SH-SY5Y (cell line): Measurements from ENCODE around the gene DMPK.

ENCODE experiments used
- GATA2 ChIP-seq: IDR thresholded peaks from 2 replicates; pipeline ENCODE4 v1.6.1; 2011; ENCODE audit warnings: mild to moderate bottlenecking, low read depth, low read length
- GATA3 ChIP-seq: IDR thresholded peaks from 2 replicates; pipeline ENCODE4 v1.6.1; 2011; ENCODE audit warnings: low read depth, mild to moderate bottlenecking, low read length, moderate library complexity

DMPK gene

DNA sequence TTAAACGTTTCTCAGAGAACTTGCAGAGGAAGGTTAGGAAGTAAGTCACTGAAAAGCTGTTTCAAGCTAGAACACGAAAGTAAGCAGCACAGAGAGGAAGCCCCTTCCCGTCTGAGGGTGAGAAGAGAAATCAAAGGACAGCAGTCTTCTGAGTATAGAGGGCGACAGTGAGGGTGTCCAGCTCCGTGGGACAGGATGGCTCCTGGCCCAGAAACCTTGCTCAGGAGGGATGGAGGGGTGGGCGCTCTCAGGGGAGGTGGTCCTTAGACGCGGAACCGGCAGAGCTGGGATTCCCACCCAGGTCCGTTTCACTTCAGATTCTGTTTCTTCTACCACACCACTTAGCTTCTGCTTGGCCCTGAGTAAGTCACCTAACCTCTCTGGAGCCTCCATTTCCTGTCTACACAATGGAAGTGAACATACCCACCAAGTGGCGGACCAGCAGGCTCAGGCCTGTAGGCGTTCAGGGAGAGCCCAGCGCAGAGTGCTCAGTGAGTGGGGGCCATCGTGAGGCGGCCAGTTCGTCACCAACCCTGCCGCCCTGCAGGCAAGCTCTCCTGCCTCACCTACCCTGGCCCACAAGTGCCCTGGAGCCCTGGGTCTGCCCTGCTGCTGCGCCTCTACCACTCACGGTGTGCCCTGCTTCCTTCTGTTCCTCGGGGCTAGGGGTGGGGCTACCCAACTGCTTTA is 38.3 kb upstream of the DMPK start:
- TF ChIP-seq GATA2 (no peak), GATA3 (no peak)

DNA sequence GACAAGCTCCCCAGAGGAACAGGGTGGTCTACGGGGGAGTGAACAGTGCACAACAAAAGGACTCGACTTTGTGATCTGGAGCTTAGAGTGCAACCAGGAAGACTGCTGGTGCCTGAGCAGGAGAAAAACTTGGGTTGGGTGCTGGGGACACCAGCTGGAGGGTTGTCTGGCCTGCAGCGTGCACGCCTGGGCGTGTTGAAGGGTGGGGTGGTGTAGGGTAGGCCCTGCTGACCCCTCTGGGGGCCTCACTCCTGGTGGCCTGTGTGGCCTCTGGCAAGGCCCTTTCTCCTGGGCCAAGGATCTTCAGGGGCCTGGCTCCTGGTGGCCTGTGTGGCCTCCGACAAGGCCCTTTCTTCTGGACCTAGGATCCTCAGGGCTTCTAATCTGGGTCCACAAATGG is 37.5 kb upstream of the DMPK start:
- TF ChIP-seq GATA2 (no peak), GATA3 (no peak)

DNA sequence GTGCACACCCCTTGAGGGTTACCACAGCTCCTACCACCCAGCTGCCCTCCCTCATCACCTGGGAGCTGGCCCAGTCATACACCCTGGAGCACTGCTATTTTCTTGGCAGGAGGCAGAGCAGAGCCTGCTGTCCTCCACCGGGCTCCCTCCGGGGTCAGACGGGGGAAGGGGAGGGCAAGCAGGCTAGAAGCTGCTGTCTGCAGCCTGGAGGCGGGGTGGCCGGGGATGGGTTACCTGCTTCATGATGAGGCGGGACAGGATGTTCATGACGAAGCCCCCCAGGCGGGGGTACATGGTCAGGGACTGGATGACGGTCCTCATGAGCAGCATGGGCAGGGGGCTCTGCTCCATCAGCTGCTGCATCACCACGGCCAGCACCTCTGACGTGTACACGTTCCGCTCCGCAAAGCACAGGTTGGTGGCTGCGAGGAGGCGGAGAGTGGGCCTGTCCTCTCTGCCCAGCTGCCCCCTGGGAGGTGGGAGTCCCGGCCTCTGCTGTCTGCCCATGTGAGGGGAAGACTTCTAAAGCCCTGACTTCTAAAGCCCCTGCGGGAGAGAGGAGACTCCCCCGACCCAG is 35.5 kb upstream of the DMPK start:
- no peak for TF ChIP-seq GATA2
- no peak for TF ChIP-seq GATA3

DNA sequence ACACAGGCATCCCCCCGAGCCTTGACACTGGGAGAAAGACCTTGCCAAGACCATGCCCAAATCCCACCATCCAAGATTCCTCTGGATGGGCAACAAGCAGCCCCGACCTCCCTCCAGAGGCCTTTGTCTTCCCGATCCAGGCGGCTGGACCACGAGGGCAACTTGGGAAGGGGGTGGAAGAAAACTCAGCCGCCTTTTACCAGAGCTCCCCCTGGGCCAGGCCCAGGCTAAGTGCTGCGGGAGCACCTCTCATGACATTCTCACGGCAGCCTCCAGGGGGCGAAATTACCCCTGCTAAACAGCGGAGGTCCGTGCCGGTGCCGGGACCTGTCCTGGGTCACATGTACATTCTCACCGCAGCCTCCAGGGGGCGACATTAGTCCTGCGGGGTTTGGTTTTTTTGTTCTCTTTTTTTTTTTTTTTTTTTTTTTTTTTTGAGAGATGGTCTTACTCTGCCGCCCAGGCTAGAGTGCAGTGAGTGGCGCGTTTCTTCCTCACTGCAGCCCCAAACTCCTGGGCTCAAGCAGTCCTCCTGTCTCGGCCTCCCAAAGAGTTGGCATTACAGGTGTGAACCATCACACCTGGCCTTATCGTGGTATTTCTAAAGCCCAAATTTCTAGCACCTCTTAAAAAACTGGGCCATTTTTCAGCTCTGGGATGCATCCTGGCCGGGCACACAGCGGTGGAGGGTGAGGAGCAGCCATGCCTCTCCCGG is 34.9 kb upstream of the DMPK start:
- TF ChIP-seq GATA2 (no peak), GATA3 (no peak)

DNA sequence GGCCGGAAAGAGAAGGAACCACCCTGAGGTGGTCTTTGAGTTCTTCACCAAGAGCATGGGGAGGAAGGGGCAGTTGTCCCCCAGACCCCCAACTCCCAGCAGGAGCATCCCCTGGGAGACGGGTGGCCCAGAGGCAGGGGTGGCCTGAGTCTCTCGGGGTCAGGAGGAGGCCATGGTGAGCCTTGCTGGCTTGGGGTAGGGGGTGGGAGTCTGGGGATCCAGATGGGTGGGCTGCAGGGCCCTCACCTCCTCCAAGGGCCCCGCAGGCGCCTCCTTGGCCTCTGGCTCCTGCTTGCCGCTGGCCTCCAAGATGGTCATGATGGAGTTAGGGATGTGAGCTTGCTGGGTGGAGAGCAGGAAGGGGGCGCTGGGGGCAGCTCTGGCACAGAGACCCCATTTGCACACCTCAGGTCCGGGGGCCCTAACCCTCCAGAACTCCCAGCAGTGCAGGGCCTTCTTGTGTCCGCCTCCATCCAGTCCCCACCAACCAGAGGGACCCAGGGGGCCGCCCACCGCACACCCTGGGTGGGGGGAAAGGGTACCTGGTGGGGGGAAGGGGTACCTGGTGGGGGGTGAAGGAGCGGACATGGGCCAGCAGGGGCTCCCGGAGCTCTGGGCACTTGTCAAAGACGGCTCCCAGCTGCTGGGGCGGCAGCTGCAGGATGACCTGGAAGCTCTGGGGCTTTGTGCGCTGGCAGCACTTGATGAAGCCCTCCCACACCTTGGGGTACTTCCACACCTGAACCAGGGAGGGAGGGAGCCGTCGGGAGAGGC is 34.1 kb upstream of the DMPK start:
- no peak for TF ChIP-seq GATA3
- no peak for TF ChIP-seq GATA2

DNA sequence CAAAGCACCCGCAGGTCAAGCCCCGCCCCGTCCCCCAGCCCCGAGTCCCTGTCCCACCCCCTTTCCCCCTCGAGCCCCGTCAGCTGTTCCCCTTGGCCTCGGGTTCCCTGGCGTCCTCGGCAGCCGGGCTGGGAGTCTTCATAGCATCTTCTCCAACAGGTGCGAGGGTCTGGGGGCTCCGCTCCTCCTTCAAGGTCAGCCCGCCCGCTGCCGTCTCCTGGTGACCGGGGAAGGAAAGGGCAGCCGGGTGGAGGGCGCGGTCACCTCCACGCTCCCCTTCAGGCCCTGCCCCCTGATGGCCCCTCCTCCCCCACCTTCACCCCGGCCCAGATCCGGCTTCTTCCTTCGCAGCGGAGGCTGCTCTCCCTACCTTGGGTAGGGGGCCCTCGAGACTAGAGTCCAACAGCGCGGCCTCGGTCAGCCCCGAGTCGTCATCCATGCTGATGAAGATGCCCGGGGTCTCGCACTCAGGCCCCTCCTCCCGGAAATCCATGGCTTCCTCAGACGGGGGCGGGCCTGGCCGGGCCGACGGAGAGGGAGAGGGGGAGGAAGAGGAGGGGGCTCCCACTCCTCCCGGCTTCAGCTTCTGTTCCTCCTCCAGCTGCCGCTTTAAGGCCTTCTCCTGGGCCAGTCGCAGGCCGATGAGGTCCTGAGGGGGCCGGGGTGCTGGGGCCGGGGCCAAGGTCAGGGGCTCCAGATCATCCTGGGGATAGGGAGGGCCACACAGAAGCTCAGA is 33.4 kb upstream of the DMPK start:
- TF ChIP-seq GATA2, result no peak
- TF ChIP-seq GATA3, result no peak

DNA sequence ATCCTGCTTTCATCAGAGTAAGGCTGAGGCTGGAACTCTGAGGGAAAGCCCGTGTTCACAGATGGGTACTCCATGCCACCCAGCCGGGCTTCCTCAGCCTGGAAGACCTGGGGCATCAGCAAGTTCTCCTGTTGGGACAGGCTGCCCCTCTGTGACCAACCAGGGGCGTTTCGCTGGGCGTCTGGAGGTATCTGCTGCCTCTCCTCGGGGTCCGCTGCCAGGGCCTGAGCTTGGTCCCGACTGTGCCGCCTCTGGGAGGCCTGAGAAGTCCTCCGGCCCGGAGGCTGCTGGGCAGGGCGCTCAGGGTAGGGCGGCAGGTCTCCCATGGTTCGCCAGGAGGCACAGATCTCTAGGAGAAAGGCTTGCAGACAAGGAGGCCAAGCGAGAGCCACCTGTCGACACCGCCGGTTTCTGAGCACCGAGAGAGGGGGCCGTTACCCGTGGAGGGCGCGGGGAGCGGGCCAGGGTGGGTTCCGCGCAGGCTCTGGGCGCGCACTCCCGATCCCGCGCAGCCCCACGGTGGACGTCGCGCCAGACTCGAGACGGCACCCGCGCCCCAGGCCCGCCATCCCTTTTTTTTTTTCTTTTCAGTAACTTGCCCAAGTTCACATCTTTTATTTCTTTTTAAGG is 32.7 kb upstream of the DMPK start, which contains the start of gene RSPH6A:
TSS of gene RSPH6A (minus strand) at position 458 of the 630 bp plus-strand sequence. CDS start at position 326, 132 bp downstream.
- TF ChIP-seq GATA3, result no peak
- TF ChIP-seq GATA2, result no peak

DNA sequence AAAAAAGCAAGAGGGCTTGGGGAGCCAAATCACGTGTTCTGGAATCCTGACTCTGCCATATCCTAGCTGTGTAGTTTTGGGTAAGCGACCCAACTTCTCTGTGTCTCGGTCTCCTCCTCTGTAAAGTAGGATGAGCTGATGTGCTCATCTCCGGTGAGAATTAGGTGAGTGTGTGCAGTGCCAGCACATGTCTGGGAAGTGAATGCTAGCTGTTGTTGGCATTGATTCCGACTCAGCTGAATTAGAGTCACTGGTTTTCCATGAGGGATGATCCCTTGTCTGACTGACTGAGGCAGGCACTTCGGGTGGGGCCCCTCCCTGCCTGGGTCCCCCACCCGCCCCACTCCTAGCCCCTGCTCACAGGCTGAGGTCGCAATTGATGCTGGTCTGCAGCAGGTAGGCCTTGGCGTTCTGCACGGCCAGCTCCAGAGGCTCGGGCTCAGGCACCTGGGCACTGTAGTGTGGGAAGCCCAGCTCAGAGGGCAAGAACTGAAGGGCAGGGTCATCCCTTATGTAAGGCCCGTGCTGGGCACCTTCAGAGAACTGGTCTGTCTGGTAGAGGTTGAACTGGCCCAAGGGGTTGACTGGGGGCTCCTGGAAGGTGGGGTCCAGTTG is 32.0 kb upstream of the DMPK start:
- TF ChIP-seq GATA3 (no peak), GATA2 (no peak)

DNA sequence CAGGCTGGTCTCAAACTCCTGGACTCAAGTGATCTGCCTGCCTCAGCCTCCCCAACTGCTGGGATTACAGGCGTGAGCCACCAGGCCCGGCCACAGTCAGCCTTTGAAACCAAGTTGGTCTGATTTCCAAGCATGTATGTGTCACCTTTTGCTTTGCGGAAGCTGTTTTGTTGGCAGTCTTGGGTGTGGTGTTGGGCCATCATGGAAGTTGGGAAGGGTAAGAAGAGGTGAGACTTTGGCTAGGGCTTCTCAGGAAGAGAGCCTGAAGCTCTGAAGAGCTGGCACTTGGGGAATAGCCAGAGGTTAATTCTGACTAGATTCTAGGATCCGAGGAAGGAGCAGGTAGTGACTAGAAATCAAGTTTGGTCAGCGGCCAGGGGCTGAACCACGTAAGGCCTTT is 30.0 kb upstream of the DMPK start:
- TF ChIP-seq GATA2 (no peak), GATA3 (no peak)

DNA sequence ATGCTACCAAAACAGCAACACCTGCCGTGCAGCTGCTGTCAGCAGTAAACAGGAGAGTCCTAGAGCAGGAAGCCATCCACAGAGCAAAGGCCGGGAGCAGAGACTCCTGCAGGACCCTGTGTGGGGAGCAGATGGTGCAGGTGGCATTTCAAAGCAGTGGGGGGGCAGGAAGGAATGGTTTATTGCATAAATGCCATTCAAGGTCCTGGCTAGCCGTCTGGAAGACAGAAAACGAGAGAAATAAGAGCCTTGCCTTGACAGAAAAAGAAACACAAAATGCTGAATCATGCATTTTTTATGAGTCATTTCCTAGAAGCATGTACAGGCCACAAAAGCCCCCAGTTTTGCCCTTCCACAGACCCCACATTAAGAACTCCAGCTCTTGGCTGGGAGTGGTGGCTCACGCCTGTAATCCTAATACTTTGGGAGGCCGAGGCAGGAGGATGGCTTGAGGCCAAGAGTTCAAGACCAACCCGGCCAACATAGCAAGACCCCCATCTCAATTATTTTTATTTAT is 27.4 kb upstream of the DMPK start:
- TF ChIP-seq GATA2 (no peak), GATA3 (no peak)

DNA sequence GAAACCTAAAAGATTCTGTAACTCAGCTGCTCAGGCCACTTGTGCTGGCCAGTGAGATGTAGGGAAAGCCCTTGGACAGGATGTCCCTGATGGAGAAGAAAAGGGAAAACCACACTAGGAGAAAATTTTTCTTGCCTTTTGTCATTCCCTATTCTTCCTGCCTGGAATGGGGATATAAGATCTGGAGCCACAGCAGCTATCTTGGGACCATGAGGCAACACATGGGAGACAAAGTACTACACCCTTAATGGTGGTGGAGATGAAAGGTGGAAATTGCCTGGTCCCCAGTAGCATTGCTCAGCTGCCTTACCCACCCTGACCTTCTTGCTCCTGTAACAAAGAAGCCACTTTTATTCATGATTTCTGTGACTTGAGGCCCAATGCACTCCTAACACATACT is 23.4 kb upstream of the DMPK start:
- TF ChIP-seq GATA2 (no peak), GATA3 (no peak)

DNA sequence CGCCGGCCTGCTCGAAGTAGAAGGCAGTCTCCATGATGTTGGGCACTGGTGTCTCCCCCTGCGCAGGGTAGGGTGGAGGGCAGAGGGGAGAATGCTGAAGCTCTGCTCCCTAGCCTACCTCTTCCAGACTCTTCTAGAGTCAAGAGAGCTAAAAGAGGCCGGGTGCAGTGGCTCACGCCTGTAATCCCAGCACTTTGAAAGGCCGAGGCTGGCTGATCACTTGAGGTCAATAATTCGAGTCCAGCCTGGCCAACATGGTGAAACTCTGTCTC is 22.6 kb upstream of the DMPK start:
- TF ChIP-seq GATA2 (no peak), GATA3 (no peak)
